Skeletal muscle satellite cell (primary cell): ENCODE results near the gene TRPT1.

ENCODE experiments used
- H3K27me3 ChIP-seq: 2 replicates; pipeline ENCODE4 v1.7.0; 2013; ENCODE audit warnings: low read length; ENCODE audit not compliant: control insufficient read depth, insufficient read depth
- H3K36me3 ChIP-seq: 2 replicates; pipeline ENCODE4 v1.7.0; 2013; ENCODE audit warnings: mild to moderate bottlenecking, control low read depth, low read length; ENCODE audit not compliant: insufficient read depth
- H3K4me1 ChIP-seq: 2 replicates; pipeline ENCODE4 v1.7.0; 2013; ENCODE audit warnings: low read length; ENCODE audit not compliant: control insufficient read depth, insufficient read depth
- H3K4me2 ChIP-seq: 2 replicates; pipeline ENCODE4 v1.7.0; 2013; ENCODE audit warnings: mild to moderate bottlenecking, low read length
- H3K4me3 ChIP-seq: 2 replicates; pipeline ENCODE4 v1.7.0; 2013; ENCODE audit warnings: low read length
- H3K9ac ChIP-seq: 2 replicates; pipeline ENCODE4 v1.7.0; 2013; ENCODE audit warnings: mild to moderate bottlenecking, low read depth, low read length, moderate library complexity
- H3K9me3 ChIP-seq: replicated peaks from 2 replicates; pipeline ENCODE4 v1.7.0; 2013; ENCODE audit warnings: mild to moderate bottlenecking, control low read depth, low read length

TRPT1 gene

DNA sequence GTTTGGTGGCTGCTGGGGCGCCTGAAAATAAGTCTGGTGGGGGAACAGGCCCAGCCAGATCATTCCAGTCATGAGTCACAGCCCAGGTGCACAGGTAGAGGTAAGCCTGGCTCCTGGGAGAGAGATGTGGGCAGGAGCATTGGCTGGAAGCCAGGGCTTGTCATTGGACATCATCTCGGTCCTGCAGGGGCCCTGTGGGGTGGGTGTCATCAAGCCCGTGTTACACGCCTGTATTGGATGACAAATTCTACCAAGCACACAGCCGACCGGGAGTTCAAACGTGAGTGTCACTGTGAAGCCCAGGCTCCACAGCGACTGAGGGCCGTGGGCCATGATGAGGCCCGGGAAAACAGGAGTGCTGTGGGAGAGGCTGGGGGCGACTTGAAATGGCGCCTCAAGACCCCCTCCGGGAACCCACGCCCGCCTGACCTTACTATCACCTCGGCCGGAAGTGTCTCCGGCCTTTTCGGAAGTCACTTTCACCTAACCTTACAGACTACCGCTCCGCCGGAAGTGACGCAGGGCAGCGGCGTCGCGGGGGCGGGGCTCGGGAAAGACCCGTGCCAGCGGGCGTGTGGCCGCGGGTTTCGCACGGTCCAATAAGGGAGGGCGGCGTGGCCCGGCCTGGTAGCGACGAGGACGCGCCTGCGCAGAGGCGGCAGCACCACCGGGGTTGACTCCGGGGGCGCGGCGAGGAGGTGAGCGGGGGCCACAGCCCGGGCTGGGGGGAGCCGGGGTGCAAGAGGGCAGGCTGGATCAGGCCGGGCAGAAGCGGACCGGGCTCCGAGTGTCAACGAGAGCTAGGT lies 14.7 kb upstream of the TRPT1 start, which contains the start of gene FKBP2:
Gene FKBP2 (plus strand): TSS at position 661 of the 806 bp plus-strand sequence. CDS start 1,293 bp downstream, outside the sequence.
- Histone ChIP-seq H3K27me3 (no peaks in the 10 kb centered on the region), H3K4me3 (peak within 1 kb of the TSS; percentile 100), H3K36me3 (peaks cover 29% of the 10 kb centered on the region), H3K4me2 (peak within 1 kb of the TSS; percentile 89), H3K9ac (peak within 1 kb of the TSS; percentile 97), H3K4me1 (peaks cover 40% of the 10 kb centered on the region), H3K9me3 (no peaks in the 10 kb centered on the region)

DNA sequence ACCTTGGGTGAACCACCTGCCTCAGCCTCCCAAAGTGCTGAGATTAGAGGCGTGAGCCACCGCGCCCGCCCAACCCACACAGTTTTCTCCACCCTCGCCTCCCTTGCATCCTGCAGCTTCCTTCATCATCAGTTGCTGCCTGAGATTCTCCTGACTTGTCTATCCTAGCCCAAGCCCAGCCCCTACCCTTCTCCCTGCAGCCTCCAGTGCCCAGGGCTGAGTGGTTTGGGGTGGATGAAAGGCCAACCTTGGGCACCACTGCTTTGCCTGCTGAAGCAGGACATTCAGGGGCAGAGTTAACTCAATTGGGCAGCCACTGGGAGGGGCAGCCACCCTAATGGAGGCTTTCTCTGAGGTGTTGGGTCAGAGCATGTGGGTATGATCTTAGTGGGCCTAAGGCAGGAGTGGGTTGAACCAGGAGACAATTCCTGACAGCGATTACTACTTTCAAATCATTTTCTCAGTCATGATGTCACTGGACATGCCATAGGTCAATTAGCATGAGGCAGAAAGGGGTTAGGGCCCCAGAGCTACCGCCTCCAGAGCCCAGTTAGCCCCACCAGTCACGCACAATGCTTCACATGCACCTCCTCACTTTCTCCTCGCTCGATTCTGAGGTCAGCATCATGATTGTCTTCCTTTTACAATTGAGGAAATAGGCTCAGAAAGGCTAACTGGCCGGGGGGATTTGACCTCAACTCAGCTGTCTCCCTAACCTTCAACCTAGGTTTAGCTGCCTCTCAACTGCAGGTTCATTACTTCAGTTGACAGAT lies 13.9 kb upstream of the TRPT1 start:
- H3K36me3 ChIP-seq = peaks cover 27% of the 10 kb centered on the region
- H3K4me3 ChIP-seq = peak overlapping the region; percentile 89
- H3K27me3 ChIP-seq = no peaks in the 10 kb centered on the region
- H3K9ac ChIP-seq = peak overlapping the region; percentile 88
- H3K4me1 ChIP-seq = peaks cover 43% of the 10 kb centered on the region
- H3K4me2 ChIP-seq = peak overlapping the region; percentile 89
- no peaks in the 10 kb centered on the region for H3K9me3 ChIP-seq

DNA sequence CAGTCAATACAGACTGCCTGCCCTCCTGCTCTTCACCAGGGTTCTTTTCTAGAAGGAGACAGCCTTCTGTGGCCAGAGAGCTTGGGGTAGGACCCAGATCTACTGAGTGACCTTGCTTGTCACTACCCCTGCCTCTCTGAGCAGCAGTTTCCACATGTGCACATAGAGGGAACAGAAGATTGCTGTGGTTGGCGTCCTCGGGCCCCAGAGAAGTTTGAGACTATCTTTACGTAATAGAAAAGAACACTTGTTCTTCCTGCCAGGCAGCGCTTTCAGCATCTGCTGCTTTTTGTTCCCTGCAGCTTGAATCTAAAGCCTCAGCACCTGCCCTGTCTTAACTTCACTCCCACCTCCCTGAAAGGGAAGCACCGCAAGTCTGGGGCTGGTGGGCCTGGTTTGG lies 13.0 kb upstream of the TRPT1 start:
- peaks cover 22% of the 10 kb centered on the region for H3K36me3 ChIP-seq

DNA sequence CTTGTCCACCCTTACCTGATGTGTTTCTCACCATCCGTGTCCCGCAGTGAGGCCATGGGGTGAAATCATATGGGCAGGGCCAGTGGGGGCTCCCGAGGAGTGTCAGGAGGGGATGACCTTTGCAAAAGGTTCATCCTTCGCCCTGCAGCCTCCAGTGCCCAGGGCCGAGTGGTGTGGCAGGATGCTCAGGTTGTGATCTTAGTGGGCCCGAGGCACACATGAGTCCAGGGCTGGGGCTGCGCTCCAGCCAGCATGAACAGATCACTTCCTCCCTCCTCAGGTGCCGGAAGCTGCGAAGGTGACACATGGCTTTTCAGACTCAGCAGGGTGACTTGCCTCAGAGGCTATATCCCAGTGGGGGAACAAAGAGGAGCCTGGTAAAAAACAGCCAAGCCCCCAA lies 12.1 kb upstream of the TRPT1 start:
- no peak overlapping the region for H3K9ac ChIP-seq

More for the DNA sequence above, 13.0 kb upstream of the TRPT1 start:
- no peak overlapping the region for H3K9ac ChIP-seq
- H3K4me1 ChIP-seq = peaks cover 38% of the 10 kb centered on the region
- no peak overlapping the region for H3K4me3 ChIP-seq
- H3K4me2 ChIP-seq = no peak overlapping the region
- no peaks in the 10 kb centered on the region for H3K9me3 ChIP-seq
- no peaks in the 10 kb centered on the region for H3K27me3 ChIP-seq

DNA sequence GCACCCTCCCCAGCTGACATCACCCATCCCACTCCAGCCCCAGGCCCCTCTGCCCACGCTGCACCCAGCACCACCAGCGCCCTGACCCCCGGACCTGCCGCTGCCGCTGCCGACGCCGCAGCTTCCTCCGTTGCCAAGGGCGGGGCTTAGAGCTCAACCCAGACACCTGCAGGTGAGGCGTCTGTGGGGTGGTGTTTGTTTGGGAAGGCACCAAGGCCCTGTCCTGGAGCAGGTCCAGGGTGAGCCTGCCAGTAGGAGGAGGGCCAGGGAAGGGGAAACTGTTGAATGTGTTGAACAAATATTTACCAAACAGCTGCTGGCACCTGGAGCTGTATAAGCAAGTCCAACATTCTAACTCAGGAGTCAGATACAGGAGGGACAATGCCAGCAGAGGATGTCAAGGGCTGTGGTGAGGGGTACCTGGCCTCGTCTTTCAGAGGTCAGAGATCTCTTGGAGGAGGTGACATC lies 11.5 kb upstream of the TRPT1 start:
- Histone ChIP-seq H3K9me3 (no peaks in the 10 kb centered on the region), H3K36me3 (peaks cover 13% of the 10 kb centered on the region), H3K27me3 (no peaks in the 10 kb centered on the region), H3K4me2 (no peak overlapping the region), H3K4me1 (peaks cover 29% of the 10 kb centered on the region), H3K4me3 (no peak overlapping the region), H3K9ac (no peak overlapping the region)

More for the DNA sequence above, 12.1 kb upstream of the TRPT1 start:
- Histone ChIP-seq H3K4me2 (no peak overlapping the region), H3K4me3 (no peak overlapping the region), H3K9me3 (no peaks in the 10 kb centered on the region), H3K36me3 (peaks cover 15% of the 10 kb centered on the region), H3K27me3 (no peaks in the 10 kb centered on the region), H3K4me1 (peaks cover 35% of the 10 kb centered on the region)

DNA sequence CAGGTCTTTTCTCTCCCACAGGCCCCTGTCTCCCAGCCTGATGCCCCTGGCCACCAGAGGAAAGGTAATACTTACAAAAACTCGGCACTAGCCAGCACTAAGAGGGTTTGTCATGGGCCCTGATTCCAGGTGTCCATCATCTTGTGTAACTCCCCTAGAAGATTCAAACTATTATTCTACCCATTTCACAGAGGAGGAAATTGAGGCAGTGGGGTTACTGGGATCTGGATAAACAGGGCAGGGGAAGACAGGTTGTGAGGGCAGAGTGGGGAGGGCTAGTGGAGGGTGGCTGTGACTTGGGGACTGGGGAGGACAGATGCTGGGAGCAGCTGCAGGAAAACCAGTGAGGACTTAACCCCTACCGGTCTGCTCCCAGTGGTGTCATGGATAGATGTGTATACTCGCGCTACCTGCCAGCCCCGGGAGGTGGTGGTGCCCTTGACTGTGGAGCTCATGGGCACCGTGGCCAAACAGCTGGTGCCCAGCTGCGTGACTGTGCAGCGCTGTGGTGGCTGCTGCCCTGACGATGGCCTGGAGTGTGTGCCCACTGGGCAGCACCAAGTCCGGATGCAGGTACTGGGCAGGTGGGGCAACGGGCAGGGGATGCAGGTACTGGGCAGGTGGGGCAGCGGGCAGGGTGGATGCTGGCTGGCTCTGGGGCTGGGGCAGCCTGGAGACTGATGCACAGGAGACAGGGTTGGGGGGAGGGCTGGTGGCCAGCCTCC lies 9.6 kb upstream of the TRPT1 start:
- Histone ChIP-seq H3K27me3 (no peaks in the 10 kb centered on the region), H3K9ac (peak overlapping the region; percentile 62), H3K9me3 (no peaks in the 10 kb centered on the region), H3K4me2 (peak overlapping the region; percentile 95), H3K36me3 (peaks cover 13% of the 10 kb centered on the region), H3K4me3 (peak overlapping the region; percentile 85), H3K4me1 (peaks cover 28% of the 10 kb centered on the region)

DNA sequence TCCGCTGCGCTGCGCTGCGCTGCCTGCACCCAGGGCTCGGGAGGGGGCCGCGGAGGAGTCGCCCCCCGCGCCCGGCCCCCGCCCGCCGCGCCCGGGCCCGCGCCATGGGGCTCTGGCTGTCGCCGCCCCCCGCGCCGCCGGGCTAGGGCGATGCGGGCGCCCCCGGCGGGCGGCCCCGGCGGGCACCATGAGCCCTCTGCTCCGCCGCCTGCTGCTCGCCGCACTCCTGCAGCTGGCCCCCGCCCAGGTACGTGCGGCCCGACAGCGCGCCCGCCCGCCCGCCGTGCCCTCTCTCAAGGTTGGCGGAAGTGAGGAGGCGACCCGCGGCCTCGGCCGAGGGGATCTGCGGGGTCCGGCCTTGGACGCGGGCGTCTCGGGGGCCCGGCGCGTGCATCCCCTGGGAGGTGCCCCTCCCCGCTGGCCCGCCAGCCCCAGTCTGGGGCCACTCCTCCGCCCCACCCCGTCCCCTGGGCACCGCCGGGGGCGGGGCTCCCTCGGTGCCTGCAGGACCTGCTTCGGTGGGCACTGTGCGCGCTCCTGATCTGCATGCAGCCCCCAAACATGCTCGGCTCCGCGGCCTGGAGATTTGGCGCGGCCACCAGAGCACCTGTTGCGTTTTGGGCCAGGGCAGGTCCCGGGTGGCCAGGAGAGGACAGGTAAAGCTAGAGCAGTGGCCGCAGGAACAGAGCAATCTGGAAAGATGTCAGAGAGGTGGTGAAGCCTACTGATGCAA lies 8.8 kb upstream of the TRPT1 start:
- H3K9me3 ChIP-seq = no peaks in the 10 kb centered on the region
- peak overlapping the region; percentile 62 for H3K9ac ChIP-seq
- H3K27me3 ChIP-seq = no peaks in the 10 kb centered on the region
- peak overlapping the region; percentile 95 for H3K4me2 ChIP-seq
- H3K4me1 ChIP-seq = peaks cover 26% of the 10 kb centered on the region
- H3K4me3 ChIP-seq = peak overlapping the region; percentile 85
- H3K36me3 ChIP-seq = peaks cover 13% of the 10 kb centered on the region

DNA sequence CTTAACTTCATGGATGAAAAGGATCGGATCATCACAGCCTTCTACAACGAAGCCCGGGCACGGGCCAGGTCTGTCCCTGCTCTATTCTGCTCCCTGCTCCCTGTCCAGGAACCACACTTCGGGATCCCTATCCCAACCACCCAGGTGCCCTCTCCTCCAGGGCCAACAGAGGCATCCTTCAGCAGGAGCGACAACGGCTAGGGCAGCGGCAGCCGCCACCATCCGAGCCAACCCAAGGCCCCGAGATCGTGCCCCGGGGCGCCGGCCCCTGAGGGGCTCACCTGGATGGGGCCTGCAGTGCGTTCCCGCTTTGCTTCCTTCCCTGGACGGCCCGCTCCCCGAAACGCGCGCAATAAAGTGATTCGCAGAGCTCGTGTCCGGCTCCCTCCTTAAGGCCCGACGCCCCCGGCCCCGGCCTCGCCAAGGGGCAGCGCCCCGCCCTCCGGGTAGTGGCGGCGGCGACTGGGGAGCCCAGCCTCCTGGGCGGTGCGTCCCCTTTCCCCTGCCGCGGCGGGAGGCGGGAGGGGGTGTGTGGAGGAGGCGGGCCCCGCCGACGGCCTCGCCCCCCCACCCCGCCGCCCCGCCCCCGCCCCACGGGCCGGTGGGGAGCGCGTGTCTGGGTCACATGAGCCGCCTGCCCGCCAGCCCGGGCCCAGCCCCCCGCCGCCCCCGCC lies 8.1 kb upstream of the TRPT1 start, which contains the start of gene VEGFB:
Gene VEGFB (plus strand): TSS at position 672 of the 674 bp plus-strand sequence. CDS start 250 bp downstream, outside the sequence.
- Histone ChIP-seq H3K27me3 (no peaks in the 10 kb centered on the region), H3K4me3 (peak within 1 kb of the TSS; percentile 85), H3K9ac (peak within 1 kb of the TSS; percentile 66), H3K9me3 (no peaks in the 10 kb centered on the region), H3K36me3 (peaks cover 15% of the 10 kb centered on the region), H3K4me1 (peaks cover 33% of the 10 kb centered on the region), H3K4me2 (peak within 1 kb of the TSS; percentile 95)

DNA sequence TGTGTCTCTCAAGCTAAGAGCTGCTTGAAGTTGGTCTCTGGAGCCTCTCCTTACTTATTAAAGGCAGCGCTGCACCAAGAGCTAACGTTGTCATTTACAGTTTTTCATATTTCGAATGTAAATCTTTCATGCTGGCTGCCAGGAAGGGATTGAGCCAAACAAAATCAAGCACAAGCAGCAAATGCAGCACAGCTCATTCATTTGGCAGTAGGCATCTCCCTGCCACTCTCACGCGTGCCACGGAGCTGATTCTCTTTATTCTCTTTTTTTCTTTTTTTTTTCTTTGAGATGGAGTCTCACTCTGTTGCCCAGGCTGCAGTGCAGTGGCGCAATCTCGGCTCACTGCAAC lies 7.0 kb upstream of the TRPT1 start:
- peaks cover 33% of the 10 kb centered on the region for H3K4me1 ChIP-seq

DNA sequence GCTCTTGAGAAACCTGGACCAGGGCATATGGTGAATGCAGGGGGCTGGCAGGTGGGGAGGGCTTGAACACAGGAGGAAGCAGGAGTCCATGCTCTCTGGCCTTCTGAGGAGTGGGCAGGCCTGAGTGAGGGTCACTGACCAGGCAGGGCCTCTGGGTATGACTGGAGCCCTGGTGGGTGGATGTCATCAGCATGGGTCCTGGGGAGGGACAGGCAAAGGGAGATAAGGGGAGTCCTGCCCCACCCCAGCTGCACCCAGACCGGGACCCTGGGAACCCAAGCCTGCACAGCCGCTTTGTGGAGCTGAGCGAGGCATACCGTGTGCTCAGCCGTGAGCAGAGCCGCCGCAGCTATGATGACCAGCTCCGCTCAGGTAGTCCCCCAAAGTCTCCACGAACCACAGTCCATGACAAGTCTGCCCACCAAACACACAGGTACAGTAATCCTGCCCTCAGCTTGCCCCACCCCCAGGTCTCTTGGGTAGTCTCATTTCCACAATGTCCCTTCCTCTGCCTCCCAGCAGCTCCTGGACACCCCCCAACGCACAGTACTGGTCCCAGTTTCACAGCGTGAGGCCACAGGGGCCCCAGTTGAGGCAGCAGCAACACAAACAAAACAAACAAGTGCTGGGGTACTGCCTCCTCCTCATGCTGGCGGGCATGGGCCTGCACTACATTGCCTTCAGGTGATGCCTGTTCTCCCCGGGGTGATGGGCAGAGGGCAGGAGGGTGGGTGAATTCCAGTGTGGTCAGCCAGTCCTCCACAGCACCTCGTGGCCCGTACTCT lies 6.4 kb upstream of the TRPT1 start:
- Histone ChIP-seq H3K9me3 (no peaks in the 10 kb centered on the region), H3K9ac (no peak overlapping the region), H3K27me3 (no peaks in the 10 kb centered on the region), H3K4me1 (peaks cover 36% of the 10 kb centered on the region), H3K4me3 (no peak overlapping the region), H3K36me3 (peaks cover 10% of the 10 kb centered on the region), H3K4me2 (peak overlapping the region; percentile 11)

More for the DNA sequence above, 7.0 kb upstream of the TRPT1 start:
- no peak overlapping the region for H3K4me3 ChIP-seq
- no peaks in the 10 kb centered on the region for H3K9me3 ChIP-seq
- peaks cover 10% of the 10 kb centered on the region for H3K36me3 ChIP-seq
- H3K9ac ChIP-seq = no peak overlapping the region
- peak overlapping the region; percentile 11 for H3K4me2 ChIP-seq
- no peaks in the 10 kb centered on the region for H3K27me3 ChIP-seq
